A549 (cell line): ENCODE results near the gene HLTF. TPM values are rescaled to one million over a fixed set of nuclear protein-coding genes. Genes with fewer than 3 reads are reported as not detected.

Experiments
- ATAC-seq, 2 experiments: fragments of 200-7000 bp in 1 of 2; fragments of >200 bp in 1 of 2; cut with Nextera tagmentation in 1 of 2; cut with Tn5 transposase in 1 of 2; 3 replicates each; pipeline versions ENCODE4 v1.8.0 to v1.9.1; 2018 to 2020; ENCODE audit warnings: mild to moderate bottlenecking in 1 of 2, moderate library complexity in 1 of 2
- CTCF ChIA-PET: fragments of 300-600 bp; sonication (Branson Sonifier 250); formaldehyde crosslinking; extraction: SDS; loops from one replicate; lab custom pipeline; 2021; ENCODE audit warnings: antibody characterized with exemption, inconsistent platforms; lab: Yijun Ruan, JAX
- POLR2A ChIA-PET: fragments of 350-600 bp; formaldehyde crosslinking; extraction: SDS; loops from one replicate; lab custom pipeline; 2021; ENCODE audit warnings: antibody characterized with exemption, inconsistent platforms; lab: Yijun Ruan, JAX
- DNase-seq, 2 experiments: peaks; one replicate each; pipeline versions ENCODE4 v3.0.0 to v3.0.0-alpha.2; 2011 to 2016; ENCODE audit warnings: low read depth in 1 of 2, low spot score in 1 of 2
- FAIRE-seq: peaks from 2 replicates; lab custom pipeline; 2011; peaks lifted over from hg19 to GRCh38; lab: Jason Lieb, UNC
- H3K27ac ChIP-seq, 2 experiments: fragments of >200 bp; sonication (Bioruptor Twin); formaldehyde crosslinking; 3 replicates each; pipeline ENCODE4 v1.5.1; 2016 to 2017
- H3K4me1 ChIP-seq: fragments of >200 bp; sonication (Bioruptor Twin); formaldehyde crosslinking; 3 replicates; pipeline ENCODE4 v1.6.1; 2016
- H3K4me2 ChIP-seq: fragments of >200 bp; sonication (Bioruptor Twin); formaldehyde crosslinking; 3 replicates; pipeline ENCODE4 v1.6.1; 2016
- H3K4me3 ChIP-seq: fragments of >200 bp; sonication (Bioruptor Twin); formaldehyde crosslinking; 3 replicates; pipeline ENCODE4 v1.5.1; 2016
- H3K9me3 ChIP-seq: fragments of >200 bp; sonication (Bioruptor Twin); formaldehyde crosslinking; 3 replicates; pipeline ENCODE4 v1.6.1; 2016
- BCL3 ChIP-seq: fragments of >200 bp; sonication (Bioruptor Twin); formaldehyde crosslinking; IDR thresholded peaks from 3 replicates; pipeline ENCODE4 v1.6.1; 2016
- BHLHE40 ChIP-seq: IDR thresholded peaks from 2 replicates; pipeline ENCODE4 v1.6.1; 2012; ENCODE audit warnings: low read depth, low read length, inconsistent platforms
- CBX2 ChIP-seq: fragments of 200-600 bp; sonication (generic); IDR thresholded peaks from 2 replicates; pipeline ENCODE4 v1.6.1; 2016; ENCODE audit warnings: low read depth, mild to moderate bottlenecking, borderline replicate concordance
- CBX8 ChIP-seq: fragments of 200-600 bp; sonication (generic); IDR thresholded peaks from 2 replicates; pipeline ENCODE4 v1.6.1; 2016
- EHMT2 ChIP-seq: fragments of 200-600 bp; sonication (generic); IDR thresholded peaks from 2 replicates; pipeline ENCODE4 v1.6.1; 2016; ENCODE audit warnings: antibody characterized with exemption, low read depth, mild to moderate bottlenecking, moderate library complexity
- ESRRA ChIP-seq: fragments of 150-350 bp; IDR thresholded peaks from 2 replicates; pipeline ENCODE4 v1.6.1; 2014; ENCODE audit warnings: mild to moderate bottlenecking, low read length, borderline replicate concordance
- FOSB ChIP-seq: fragments of 250-450 bp; sonication (Bioruptor Pico); IDR thresholded peaks from 2 replicates; pipeline ENCODE4 v1.5.0; 2020; ENCODE audit warnings: mild to moderate bottlenecking, moderate library complexity
- FOXS1 ChIP-seq: fragments of 250-450 bp; sonication (Bioruptor Pico); IDR thresholded peaks from 2 replicates; pipeline ENCODE4 v1.5.0; 2020; ENCODE audit warnings: mild to moderate bottlenecking, moderate library complexity
- HDAC2 ChIP-seq: fragments of 200-600 bp; sonication (generic); IDR thresholded peaks from 2 replicates; pipeline ENCODE4 v1.6.1; 2016
- HOXA7 ChIP-seq: fragments of 250-450 bp; sonication (Bioruptor Pico); IDR thresholded peaks from 2 replicates; pipeline ENCODE4 v1.5.0; 2020; ENCODE audit warnings: mild to moderate bottlenecking, moderate library complexity
- HOXB13 ChIP-seq: fragments of 250-450 bp; sonication (Bioruptor Pico); IDR thresholded peaks from 2 replicates; pipeline ENCODE4 v1.5.0; 2020; ENCODE audit warnings: low read depth, mild to moderate bottlenecking, moderate library complexity
- HOXB5 ChIP-seq: fragments of 250-450 bp; sonication (Bioruptor Pico); IDR thresholded peaks from 2 replicates; pipeline ENCODE4 v1.5.0; 2020; ENCODE audit warnings: mild to moderate bottlenecking, moderate library complexity
- JUN ChIP-seq, 2 experiments: fragments of >200 bp; sonication (Bioruptor Twin); formaldehyde crosslinking; IDR thresholded peaks; 2 replicates in 1 of 2; 3 replicates in 1 of 2; pipeline ENCODE4 v1.6.1; 2016 to 2017
- JUNB ChIP-seq: fragments of >200 bp; sonication (Bioruptor Twin); formaldehyde crosslinking; IDR thresholded peaks from 2 replicates; pipeline ENCODE4 v1.6.1; 2016
- NFE2L2 ChIP-seq: fragments of 150-350 bp; conservative IDR thresholded peaks from 2 replicates; pipeline ENCODE4 v1.6.1; 2014; ENCODE audit warnings: low read length
- NR3C1 ChIP-seq: fragments of >200 bp; sonication (Bioruptor Twin); formaldehyde crosslinking; IDR thresholded peaks from 3 replicates; pipeline ENCODE4 v1.6.1; 2017
- PBX3 ChIP-seq: IDR thresholded peaks from 2 replicates; pipeline ENCODE4 v1.6.1; 2012
- PHF8 ChIP-seq: fragments of 200-600 bp; sonication (generic); IDR thresholded peaks from 2 replicates; pipeline ENCODE4 v1.6.1; 2016; ENCODE audit warnings: low read depth, mild to moderate bottlenecking, antibody characterized with exemption, moderate library complexity, borderline replicate concordance
- POLR2A ChIP-seq: IDR thresholded peaks from 2 replicates; pipeline ENCODE4 v1.6.1; 2012; ENCODE audit warnings: mild to moderate bottlenecking, low read length
- RAD21 ChIP-seq, 2 experiments: fragments of >200 bp in 1 of 2; sonication (Bioruptor Twin) in 1 of 2; formaldehyde crosslinking in 1 of 2; IDR thresholded peaks in 1 of 2; conservative IDR thresholded peaks in 1 of 2; 2 replicates in 1 of 2; 3 replicates in 1 of 2; pipeline ENCODE4 v1.6.1; 2012 to 2018; ENCODE audit warnings: inconsistent platforms in 1 of 2
- RARB ChIP-seq: fragments of 250-450 bp; sonication (Bioruptor Pico); IDR thresholded peaks from 2 replicates; pipeline ENCODE4 v1.8.0; 2021; ENCODE audit warnings: mild to moderate bottlenecking, moderate library complexity
- SMC3 ChIP-seq: fragments of >200 bp; sonication (Bioruptor Twin); formaldehyde crosslinking; IDR thresholded peaks from 3 replicates; pipeline ENCODE4 v1.6.1; 2018; ENCODE audit warnings: inconsistent platforms
- TFCP2L1 ChIP-seq: fragments of 250-450 bp; sonication (Bioruptor Pico); IDR thresholded peaks from 2 replicates; pipeline ENCODE4 v1.5.0; 2021; ENCODE audit warnings: mild to moderate bottlenecking
- TP53 ChIP-seq: fragments of 250-450 bp; sonication (Bioruptor Pico); IDR thresholded peaks from 2 replicates; pipeline ENCODE4 v1.5.0; 2021; ENCODE audit warnings: mild to moderate bottlenecking, moderate library complexity
- ZC3H11A ChIP-seq: fragments of 450-650 bp; IDR thresholded peaks from 2 replicates; pipeline ENCODE4 v1.6.1; 2014; ENCODE audit warnings: antibody characterized with exemption, mild to moderate bottlenecking
- ZFP36 ChIP-seq: fragments of 450-650 bp; IDR thresholded peaks from 2 replicates; pipeline ENCODE4 v1.6.1; 2014; ENCODE audit warnings: borderline replicate concordance; ENCODE audit not compliant: partially characterized antibody
- ZNF302 ChIP-seq: fragments of 250-450 bp; sonication (Bioruptor Pico); IDR thresholded peaks from 2 replicates; pipeline ENCODE4 v1.9.0; 2021; ENCODE audit warnings: inconsistent platforms, mild to moderate bottlenecking, moderate library complexity
- WGBS: methylation state at CpG from one replicate; pipeline ENCODE4 v1.1.6; 2017; ENCODE audit errors: missing lambda C conversion rate; 5-methylcytosine and 5-hydroxymethylcytosine counted together
- polyA plus RNA-seq, 4 experiments: library from polyadenylated mRNA; depleted of rRNA in 3 of 4; stranded (reverse); fragments of >200 nt; fragmentation: RNase III in 1 of 4; extraction: RNeasy Plus Mini Kit Qiagen cat#74134 plus additional on column Dnase treatment in 1 of 4; gene quantifications; 2 replicates in 3 of 4; 3 replicates in 1 of 4; pipeline ENCODE4 v1.2.3, GENCODE V29; 2011 to 2017
- TF ChIP-seq, protein P1 (sequence below): fragments of >200 bp; sonication (Bioruptor Twin); formaldehyde crosslinking; IDR thresholded peaks from 3 replicates; pipeline ENCODE4 v1.5.1; 2016
- TF ChIP-seq, protein P2 (sequence below): fragments of 250-450 bp; sonication (Bioruptor Pico); IDR thresholded peaks from 2 replicates; pipeline ENCODE4 v1.5.0; 2020; ENCODE audit warnings: low read depth, mild to moderate bottlenecking, moderate library complexity
- TF ChIP-seq, protein P3 (sequence below): IDR thresholded peaks from 2 replicates; pipeline ENCODE4 v1.6.1; 2012

The HLTF gene
- polyA plus RNA-seq, 2 of the 4 experiments (the other 2 are of a cell fraction), result 26.7 to 61.6 TPM

DNA sequence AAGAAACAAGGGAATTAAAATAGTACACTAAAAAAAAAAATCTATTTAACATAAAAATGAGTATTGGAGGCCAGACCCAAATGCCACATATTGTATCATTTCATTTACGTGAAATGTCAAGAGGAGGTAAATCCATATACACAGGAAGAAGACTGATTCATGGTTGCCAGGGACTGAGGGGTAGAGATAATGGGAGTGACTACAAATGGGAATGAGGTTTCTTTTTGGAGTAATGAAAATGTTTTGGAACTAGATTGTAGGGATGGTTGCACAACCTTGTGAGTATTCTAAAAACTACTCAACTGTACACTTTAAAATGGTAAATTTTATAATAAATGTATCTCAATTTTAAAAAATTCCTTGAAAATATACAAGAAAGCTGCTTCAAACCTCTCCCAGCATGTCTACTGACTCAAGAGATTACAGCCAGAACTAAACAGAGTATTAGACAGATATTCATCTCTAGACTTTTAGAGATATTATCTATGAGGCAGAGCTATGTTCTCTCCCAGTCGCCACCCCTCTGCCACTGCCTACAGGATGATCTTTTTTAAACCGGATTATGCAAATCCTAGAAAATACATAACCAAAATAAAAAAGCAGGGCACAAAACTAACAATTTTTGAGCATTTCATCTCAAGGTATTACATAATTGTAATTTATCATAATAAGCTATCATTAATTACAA is 6.2 kb downstream of the HLTF start:
- 89% methylated on average over 3 of the region's 3 CpGs for WGBS
- FAIRE-seq, result no peak
- no peak overlapping the region for H3K27ac ChIP-seq
- H3K9me3 ChIP-seq, result no peaks in the 10 kb centered on the region
- no peak for DNase-seq
- CTCF ChIA-PET, result no interaction called here
- H3K4me1 ChIP-seq, result peaks cover 15% of the 10 kb centered on the region
- POLR2A ChIA-PET, result no interaction called here
- H3K4me3 ChIP-seq, result no peak overlapping the region
- no peak overlapping the region for H3K4me2 ChIP-seq
- TF ChIP-seq EHMT2, result no peak
- TF ChIP-seq HOXA7 (CRISPR knock-in tag), result no peak
- TF ChIP-seq HOXB13 (CRISPR knock-in tag), result no peak
- TF ChIP-seq, protein P1, sequence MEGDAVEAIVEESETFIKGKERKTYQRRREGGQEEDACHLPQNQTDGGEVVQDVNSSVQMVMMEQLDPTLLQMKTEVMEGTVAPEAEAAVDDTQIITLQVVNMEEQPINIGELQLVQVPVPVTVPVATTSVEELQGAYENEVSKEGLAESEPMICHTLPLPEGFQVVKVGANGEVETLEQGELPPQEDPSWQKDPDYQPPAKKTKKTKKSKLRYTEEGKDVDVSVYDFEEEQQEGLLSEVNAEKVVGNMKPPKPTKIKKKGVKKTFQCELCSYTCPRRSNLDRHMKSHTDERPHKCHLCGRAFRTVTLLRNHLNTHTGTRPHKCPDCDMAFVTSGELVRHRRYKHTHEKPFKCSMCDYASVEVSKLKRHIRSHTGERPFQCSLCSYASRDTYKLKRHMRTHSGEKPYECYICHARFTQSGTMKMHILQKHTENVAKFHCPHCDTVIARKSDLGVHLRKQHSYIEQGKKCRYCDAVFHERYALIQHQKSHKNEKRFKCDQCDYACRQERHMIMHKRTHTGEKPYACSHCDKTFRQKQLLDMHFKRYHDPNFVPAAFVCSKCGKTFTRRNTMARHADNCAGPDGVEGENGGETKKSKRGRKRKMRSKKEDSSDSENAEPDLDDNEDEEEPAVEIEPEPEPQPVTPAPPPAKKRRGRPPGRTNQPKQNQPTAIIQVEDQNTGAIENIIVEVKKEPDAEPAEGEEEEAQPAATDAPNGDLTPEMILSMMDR, result no peak
- TF ChIP-seq ESRRA, result no peak
- no peak for TF ChIP-seq SMC3
- TF ChIP-seq NFE2L2, result no peak
- TF ChIP-seq HOXB5 (CRISPR knock-in tag), result no peak
- TF ChIP-seq BHLHE40, result no peak
- no peak for TF ChIP-seq CBX8
- TF ChIP-seq FOXS1 (CRISPR knock-in tag), result no peak
- TF ChIP-seq FOSB, result no peak
- TF ChIP-seq JUNB, result no peak
- TF ChIP-seq PHF8, result no peak
- TF ChIP-seq JUN (IDR thresholded peaks at IDR 0.05), result no peak
- no peak for TF ChIP-seq NR3C1
- TF ChIP-seq RARB (CRISPR knock-in tag), result no peak
- no peak for TF ChIP-seq PBX3
- TF ChIP-seq, protein P2, sequence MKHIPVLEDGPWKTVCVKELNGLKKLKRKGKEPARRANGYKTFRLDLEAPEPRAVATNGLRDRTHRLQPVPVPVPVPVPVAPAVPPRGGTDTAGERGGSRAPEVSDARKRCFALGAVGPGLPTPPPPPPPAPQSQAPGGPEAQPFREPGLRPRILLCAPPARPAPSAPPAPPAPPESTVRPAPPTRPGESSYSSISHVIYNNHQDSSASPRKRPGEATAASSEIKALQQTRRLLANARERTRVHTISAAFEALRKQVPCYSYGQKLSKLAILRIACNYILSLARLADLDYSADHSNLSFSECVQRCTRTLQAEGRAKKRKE (CRISPR knock-in tag), result no peak
- TF ChIP-seq, all 56 proteins: peak for 0
- no peak for ATAC-seq

GRCh38 chr3:149077628-149078027 is 8.7 kb downstream of the HLTF start:
- no peaks in the 10 kb centered on the region for H3K4me1 ChIP-seq
- DNase-seq (no peak), ATAC-seq (no peak), FAIRE-seq (no peak)
- H3K4me2 ChIP-seq, result no peak overlapping the region
- 94% methylated on average over 5 of the region's 5 CpGs for WGBS
- no peaks in the 10 kb centered on the region for H3K9me3 ChIP-seq
- H3K27ac ChIP-seq, result no peak overlapping the region
- H3K4me3 ChIP-seq, result no peak overlapping the region
- ChIA-PET CTCF (interaction anchor here (0.9 to 1.1 kb wide), 2 partner anchors 8 to 107 kb away, joined by 3 to 4 read pairs; partner anchors contain the start of gene HLTF), POLR2A (no interaction called here)
- TF ChIP-seq NFE2L2 (no peak), RAD21 (conservative IDR thresholded peaks at IDR 0.05 in 1 of 2, IDR thresholded peaks at IDR 0.05 in 1 of 2) (no peak), HDAC2 (no peak), BHLHE40 (no peak), BCL3 (no peak), TFCP2L1 (CRISPR knock-in tag) (no peak), EHMT2 (no peak), ZNF302 (CRISPR knock-in tag) (no peak), CBX2 (no peak), FOSB (no peak), HOXB5 (CRISPR knock-in tag) (no peak), ZC3H11A (no peak), PHF8 (no peak), POLR2A (no peak), FOXS1 (CRISPR knock-in tag) (no peak), TP53 (CRISPR knock-in tag) (no peak), HOXB13 (CRISPR knock-in tag) (no peak), ZFP36 (no peak)
- TF ChIP-seq, protein P3, sequence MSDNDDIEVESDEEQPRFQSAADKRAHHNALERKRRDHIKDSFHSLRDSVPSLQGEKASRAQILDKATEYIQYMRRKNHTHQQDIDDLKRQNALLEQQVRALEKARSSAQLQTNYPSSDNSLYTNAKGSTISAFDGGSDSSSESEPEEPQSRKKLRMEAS, result no peak
